Measurements from ENCODE around the gene TOGARAM1.

The TOGARAM1 gene

DNA sequence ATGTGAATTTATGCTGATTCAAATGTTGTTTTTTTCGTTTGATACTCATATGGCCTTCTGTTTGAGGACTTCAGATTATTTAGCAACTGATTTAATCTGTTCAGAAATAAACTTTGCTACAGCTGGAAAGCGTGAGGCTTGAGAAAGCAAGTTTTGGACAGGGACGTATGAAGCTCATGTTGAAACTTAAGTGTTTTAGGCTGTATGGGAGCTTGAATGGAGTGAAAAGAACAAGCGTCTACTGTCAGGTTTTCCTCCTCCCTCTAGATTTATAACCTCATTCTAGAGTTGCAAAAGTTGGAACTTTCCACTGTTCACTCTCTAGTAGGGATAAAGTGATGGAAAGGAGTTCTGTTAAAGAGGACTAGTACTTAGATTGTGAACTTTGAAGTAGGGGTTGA is 123.0 kb downstream of the TOGARAM1 start:
- no peak for DNase-seq (ENCODE audit: low read depth)

- no peak for DNase-seq (ENCODE audit: low read depth)
Measured at GRCh38 chr14:45089813-45090212, 127.8 kb downstream of the TOGARAM1 start.

DNA sequence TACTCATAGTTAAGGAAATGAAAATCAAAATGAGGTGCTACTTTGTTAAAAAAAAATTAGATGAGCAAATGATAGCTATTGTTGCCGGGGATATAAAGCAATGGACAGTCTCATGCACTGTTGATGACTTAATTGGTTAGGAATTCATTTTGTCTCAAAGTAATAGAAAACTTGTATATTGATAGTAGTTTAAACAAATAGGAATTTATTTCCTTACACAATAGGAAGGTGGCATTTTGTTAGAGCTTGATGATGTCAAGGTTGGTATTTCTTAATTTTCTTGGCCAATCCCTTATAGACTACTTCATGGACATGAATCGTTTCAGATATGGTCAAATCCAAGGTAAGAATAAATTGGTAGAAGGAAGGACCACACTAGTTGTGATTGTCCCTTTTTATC is 129.7 kb downstream of the TOGARAM1 start:
- no peak for DNase-seq (ENCODE audit: low read depth)

GRCh38 chr14:45094275-45094674 is 132.3 kb downstream of the TOGARAM1 start:
- no peak for DNase-seq (ENCODE audit: low read depth)

GRCh38 chr14:45095143-45095542 is 133.2 kb downstream of the TOGARAM1 start:
- no peak for DNase-seq (ENCODE audit: low read depth)

DNA sequence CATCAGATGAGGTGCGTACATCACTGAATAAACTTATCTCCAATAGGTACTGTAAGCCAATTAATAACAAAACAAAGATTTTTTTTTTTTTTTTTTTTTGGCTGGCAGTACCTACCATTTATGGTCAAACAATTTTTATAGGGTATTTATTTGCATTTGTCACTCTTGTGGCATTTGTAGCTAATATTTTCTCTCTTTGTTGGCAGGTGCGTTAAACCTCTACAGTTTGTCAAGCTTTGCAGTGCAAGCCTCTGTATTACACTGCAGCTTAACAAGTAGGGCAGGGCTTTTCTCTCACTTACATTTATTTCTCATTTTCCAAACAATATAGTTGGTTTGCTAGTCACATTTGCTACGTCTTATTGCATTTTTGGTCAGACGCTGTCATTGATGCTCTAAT is 134.2 kb downstream of the TOGARAM1 start:
- DNase-seq (ENCODE audit: low read depth) = no peak

- no peak for DNase-seq (ENCODE audit: low read depth)
Measured at GRCh38 chr14:45103806-45104205, 141.8 kb downstream of the TOGARAM1 start.

DNA sequence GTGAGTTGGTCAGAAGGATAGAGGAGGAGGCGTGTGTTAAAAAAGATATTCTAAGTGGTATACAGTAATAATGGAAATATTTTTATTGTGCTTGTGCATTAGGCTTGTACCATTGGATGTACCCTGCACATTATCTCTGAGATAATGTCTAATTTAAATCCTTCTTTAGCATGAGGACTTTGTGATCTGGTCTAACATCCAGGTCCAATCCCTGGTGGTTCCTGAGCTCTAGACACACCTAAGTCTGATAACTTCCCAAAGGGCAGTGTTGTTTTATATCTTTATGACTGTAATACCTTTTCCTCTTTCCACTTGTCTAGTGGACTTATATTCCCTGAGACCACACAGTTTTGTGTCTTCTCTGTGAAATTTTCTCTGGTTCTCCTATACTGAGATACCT is 142.6 kb downstream of the TOGARAM1 start:
- no peak for DNase-seq (ENCODE audit: low read depth)

GRCh38 chr14:45112896-45113781 is 151.1 kb downstream of the TOGARAM1 start:
- DNase-seq (ENCODE audit: low read depth) = no peak

- DNase-seq (ENCODE audit: low read depth) = no peak
Measured at GRCh38 chr14:45114327-45114726, 152.3 kb downstream of the TOGARAM1 start.

- DNase-seq (ENCODE audit: low read depth) = no peak
Measured at GRCh38 chr14:45118594-45118993, 156.6 kb downstream of the TOGARAM1 start.

DNA sequence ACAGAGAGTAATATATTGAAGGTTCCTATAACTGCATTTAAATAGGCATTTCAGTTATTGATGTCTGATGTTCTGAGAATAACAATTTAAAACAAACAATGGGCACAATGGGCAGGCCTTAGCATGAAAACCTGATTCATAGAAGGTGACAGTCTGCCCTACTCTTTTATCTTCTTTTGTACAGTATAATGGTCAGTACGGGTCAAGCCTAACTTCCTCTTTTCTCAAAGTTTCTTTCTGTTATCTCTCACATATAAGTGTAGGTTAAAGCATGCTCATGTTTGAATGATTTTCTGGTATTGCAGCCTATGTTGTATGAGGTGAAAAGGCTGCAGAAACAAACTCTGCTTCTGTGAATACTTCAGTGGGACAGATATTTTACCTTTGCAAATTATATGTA is 158.1 kb downstream of the TOGARAM1 start:
- no peak for DNase-seq (ENCODE audit: low read depth)

- no peak for DNase-seq (ENCODE audit: low read depth)
Measured at GRCh38 chr14:45123271-45123670, 161.3 kb downstream of the TOGARAM1 start.

Data from non-pigmented ciliary epithelial cell (primary cell).